ENCODE results near the gene ARF1.

DNA sequence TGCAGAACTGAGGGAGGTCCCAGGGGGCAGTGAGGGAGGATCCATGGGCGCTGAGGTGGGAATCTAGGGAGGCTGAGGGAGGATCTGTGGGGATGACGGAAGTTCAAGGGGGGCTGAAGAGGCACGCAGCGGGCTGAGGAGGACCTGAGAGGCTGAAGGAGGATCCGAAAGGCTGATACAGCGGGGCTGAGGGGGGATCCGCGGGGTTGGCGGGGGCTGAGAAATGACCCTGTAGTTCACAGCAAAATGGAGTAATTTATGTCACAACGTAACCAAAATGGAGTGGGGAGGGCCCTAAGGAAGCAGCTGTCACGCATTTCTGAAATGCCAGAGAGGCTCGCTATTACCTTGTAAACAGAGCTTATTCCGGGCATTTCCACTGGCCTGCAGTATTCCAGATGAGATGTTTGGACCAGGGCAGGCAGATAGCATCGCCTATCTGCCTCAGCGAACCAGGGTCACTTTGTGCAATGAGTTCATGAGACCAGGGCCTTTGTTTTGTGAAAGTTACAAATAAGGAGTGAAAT, 27.5 kb downstream of the ARF1 start:
- no peak for TF ChIP-seq POLR2A (IDR thresholded peaks at IDR 0.05)
- no peak for TF ChIP-seq POLR2AphosphoS5 (IDR thresholded peaks at IDR 0.05)
